ENCODE data around the gene DSE.
"Not testable (repeated sequence)": the region's sequence is repeated elsewhere in the genome, so short reads cannot be mapped to it uniquely, and the experiment has no call there.

DSE gene

GRCh38 chr6:116370760-116371119 is at the start of gene DSE:
Gene DSE, plus strand, starts transcription at chr6:116370947. Its CDS starts 28,304 bp downstream, at chr6:116399251.
- peak; percentile 85 for DNase-seq (ENCODE audit: extremely low spot score)
- ChIA-PET CTCF (interaction anchor here (1.2 to 3.6 kb wide), 3 partner anchors 10 to 34 kb away, joined by 3 to 11 read pairs (median 3); no protein-coding TSS in a partner anchor), POLR2A (no interaction called here)
- TF ChIP-seq CTCF (IDR thresholded peaks at IDR 0.05; ENCODE audit: control extremely low read depth, extremely low read depth, low read depth, missing control alignments) = no peak

GRCh38 chr6:116321933-116322332 is 48.8 kb upstream of the DSE start:
- POLR2A ChIA-PET; DNase-seq (ENCODE audit: extremely low spot score): not testable (repeated sequence)
- CTCF ChIA-PET = interaction anchor here (0.9 to 1.4 kb wide), 5 partner anchors 10 to 53 kb away, joined by 3 to 4 read pairs (median 3); no protein-coding TSS in a partner anchor

- no peak for DNase-seq (ENCODE audit: extremely low spot score)
- ChIA-PET POLR2A (no interaction called here), CTCF (interaction anchor here (0.8 to 2.1 kb wide), 8 partner anchors 8 to 36 kb away, joined by 3 to 7 read pairs (median 4); no protein-coding TSS in a partner anchor)
- no peak for TF ChIP-seq CTCF (IDR thresholded peaks at IDR 0.05; ENCODE audit: control extremely low read depth, extremely low read depth, low read depth, missing control alignments)
Measured at GRCh38 chr6:116323863-116324262, 46.9 kb upstream of the DSE start.

- DNase-seq (ENCODE audit: extremely low spot score); POLR2A ChIA-PET: not testable (repeated sequence)
- CTCF ChIA-PET = interaction anchor here (1.0 to 2.1 kb wide), 4 partner anchors 10 to 38 kb away, joined by 3 to 7 read pairs (median 4); no protein-coding TSS in a partner anchor
Measured at GRCh38 chr6:116325634-116326132, 45.1 kb upstream of the DSE start.

GRCh38 chr6:116326181-116326671 is 44.5 kb upstream of the DSE start:
- DNase-seq (ENCODE audit: extremely low spot score) = no peak
- CTCF ChIA-PET = interaction anchor here (1.0 to 2.1 kb wide), 3 partner anchors 9 to 39 kb away, joined by 3 to 4 read pairs (median 4); no protein-coding TSS in a partner anchor
- POLR2A ChIA-PET = no interaction called here
- no peak for TF ChIP-seq CTCF (IDR thresholded peaks at IDR 0.05; ENCODE audit: control extremely low read depth, extremely low read depth, low read depth, missing control alignments)

- no peak for DNase-seq (ENCODE audit: extremely low spot score)
- ChIA-PET POLR2A (no interaction called here), CTCF (interaction anchor here (1.9 to 2.2 kb wide), 2 partner anchors 11 to 39 kb away, joined by 4 to 7 read pairs; no protein-coding TSS in a partner anchor)
- no peak for TF ChIP-seq CTCF (IDR thresholded peaks at IDR 0.05; ENCODE audit: control extremely low read depth, extremely low read depth, low read depth, missing control alignments)
Measured at GRCh38 chr6:116326996-116327395, 43.8 kb upstream of the DSE start.

GRCh38 chr6:116327803-116328527 is 42.8 kb upstream of the DSE start:
- ChIA-PET CTCF (interaction anchor here (2.2 kb wide), 1 partner anchor 12 kb away, joined by 7 read pairs; no protein-coding TSS in a partner anchor), POLR2A (no interaction called here)
- TF ChIP-seq CTCF (IDR thresholded peaks at IDR 0.05; ENCODE audit: control extremely low read depth, extremely low read depth, low read depth, missing control alignments) = no peak
- DNase-seq (ENCODE audit: extremely low spot score) = no peak
